ENCODE data around the gene SIVA1.

DNA sequence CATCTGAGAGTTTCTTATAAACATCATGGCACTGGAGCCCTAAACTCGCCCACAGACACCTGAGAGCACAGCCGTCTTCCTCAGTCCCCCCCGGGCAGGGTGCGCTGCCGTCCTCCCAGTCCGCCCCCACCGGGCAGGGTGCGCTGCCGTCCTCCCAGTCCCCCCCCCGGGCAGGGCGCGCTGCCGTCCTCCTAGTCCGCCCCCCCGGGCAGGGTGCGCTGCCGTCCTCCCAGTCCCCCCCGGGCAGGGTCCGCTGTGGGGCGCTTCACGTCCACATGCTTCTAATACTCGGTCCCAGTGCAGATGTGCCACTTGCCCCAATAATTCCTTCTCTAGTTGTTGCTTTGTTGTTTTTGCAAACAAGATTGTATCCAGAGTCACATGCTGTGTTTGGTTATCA is 35.8 kb upstream of the SIVA1 start:
- TF ChIP-seq, protein P1, sequence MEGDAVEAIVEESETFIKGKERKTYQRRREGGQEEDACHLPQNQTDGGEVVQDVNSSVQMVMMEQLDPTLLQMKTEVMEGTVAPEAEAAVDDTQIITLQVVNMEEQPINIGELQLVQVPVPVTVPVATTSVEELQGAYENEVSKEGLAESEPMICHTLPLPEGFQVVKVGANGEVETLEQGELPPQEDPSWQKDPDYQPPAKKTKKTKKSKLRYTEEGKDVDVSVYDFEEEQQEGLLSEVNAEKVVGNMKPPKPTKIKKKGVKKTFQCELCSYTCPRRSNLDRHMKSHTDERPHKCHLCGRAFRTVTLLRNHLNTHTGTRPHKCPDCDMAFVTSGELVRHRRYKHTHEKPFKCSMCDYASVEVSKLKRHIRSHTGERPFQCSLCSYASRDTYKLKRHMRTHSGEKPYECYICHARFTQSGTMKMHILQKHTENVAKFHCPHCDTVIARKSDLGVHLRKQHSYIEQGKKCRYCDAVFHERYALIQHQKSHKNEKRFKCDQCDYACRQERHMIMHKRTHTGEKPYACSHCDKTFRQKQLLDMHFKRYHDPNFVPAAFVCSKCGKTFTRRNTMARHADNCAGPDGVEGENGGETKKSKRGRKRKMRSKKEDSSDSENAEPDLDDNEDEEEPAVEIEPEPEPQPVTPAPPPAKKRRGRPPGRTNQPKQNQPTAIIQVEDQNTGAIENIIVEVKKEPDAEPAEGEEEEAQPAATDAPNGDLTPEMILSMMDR (IDR thresholded peaks at IDR 0.05; ENCODE audit: control extremely low read depth in 1 of 3, insufficient read depth in 1 of 3, low read depth in 1 of 3, low read length in 3 of 3): no peak
- no peak for TF ChIP-seq POLR2AphosphoS5 (IDR thresholded peaks at IDR 0.05; ENCODE audit: low read depth, low read length)
- TF ChIP-seq SIN3A (conservative IDR thresholded peaks at IDR 0.05 in 1 of 2, IDR thresholded peaks at IDR 0.05 in 1 of 2; ENCODE audit: low read depth in 1 of 2, low read length in 2 of 2): no peak
- TF ChIP-seq EZH2 (IDR thresholded peaks at IDR 0.05; ENCODE audit: low read depth, low read length, severe bottlenecking): no peak
- TF ChIP-seq NRF1 (IDR thresholded peaks at IDR 0.05; ENCODE audit: low read depth, low read length): no peak
- TF ChIP-seq YY1 (IDR thresholded peaks at IDR 0.05; ENCODE audit: low read depth, low read length): no peak
